ENCODE measurements around the gene TENT4A. TPM values are rescaled to one million over a fixed set of nuclear protein-coding genes. Genes with fewer than 3 reads are reported as not detected.

TENT4A gene
- total RNA-seq, 1 experiment from 2014 or later, result 32.3 TPM

- H3K9me3 Mint-ChIP-seq (ENCODE audit: unreplicated experiment), result no peaks in the 10 kb centered on the region
- H3K4me1 Mint-ChIP-seq (ENCODE audit: low read depth, unreplicated experiment), result no peaks in the 10 kb centered on the region
- ChIA-PET POLR2A (no interaction called here), CTCF (interaction anchor here (0.6 kb wide), 1 partner anchor 19 kb away, joined by 3 read pairs; no protein-coding TSS in a partner anchor)
- no peak overlapping the region for H3K4me3 ChIP-seq (ENCODE audit: low read depth, low read length)
- H3K36me3 ChIP-seq (ENCODE audit: control insufficient read depth, insufficient read depth, low read length), result no peaks in the 10 kb centered on the region
- intact Hi-C loops (cut with micrococcal nuclease; ENCODE audit: unreplicated experiment), result no loop called here
- no peak overlapping the region for H3K4me3 Mint-ChIP-seq (ENCODE audit: unreplicated experiment)
- no peaks in the 10 kb centered on the region for H3K36me3 Mint-ChIP-seq (ENCODE audit: insufficient read depth, unreplicated experiment)
- H3K27ac Mint-ChIP-seq (ENCODE audit: unreplicated experiment), result no peak overlapping the region
- no peaks in the 10 kb centered on the region for H3K9me3 ChIP-seq
- DNase-seq, result no peak
- no peaks in the 10 kb centered on the region for H3K4me1 ChIP-seq
- no TSS peak for BruUV-seq (replicated peaks)
- no peak for TF ChIP-seq CTCF (IDR thresholded peaks at IDR 0.05; ENCODE audit: insufficient read depth in 1 of 2, low read depth in 1 of 2, low read length in 1 of 2, severe bottlenecking in 1 of 2, unreplicated experiment in 1 of 2)
- H3K27me3 Mint-ChIP-seq (ENCODE audit: insufficient read depth, unreplicated experiment), result no peaks in the 10 kb centered on the region
- H3K27me3 ChIP-seq (replicated peaks; ENCODE audit: control insufficient read depth, insufficient read depth, low read length), result no peaks in the 10 kb centered on the region
These were observed 70.6 kb downstream of the TENT4A start for GRCh38 chr5:6783787-6784186.

DNA sequence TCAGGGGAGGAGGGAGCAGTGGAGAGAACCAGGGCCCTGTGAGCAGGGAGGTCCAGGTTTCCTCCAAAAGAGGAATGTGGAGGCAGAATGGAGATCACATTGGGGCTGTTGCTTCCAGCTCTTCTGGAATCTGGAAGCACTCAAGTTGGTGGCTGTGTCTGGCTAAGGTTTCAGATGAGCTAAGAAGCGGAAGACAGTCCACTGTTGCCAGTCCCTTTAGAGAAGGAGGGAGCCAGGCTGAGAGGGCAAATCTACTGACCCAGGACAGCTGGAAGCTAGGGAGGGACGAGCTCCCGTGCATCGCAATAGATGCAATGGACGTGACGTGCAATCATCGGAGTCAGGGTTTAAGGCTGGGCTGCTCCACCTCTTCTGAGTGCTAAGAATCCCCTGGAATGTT, 71.2 kb downstream of the TENT4A start:
- no peak for DNase-seq
- POLR2A ChIA-PET, result no interaction called here

DNA sequence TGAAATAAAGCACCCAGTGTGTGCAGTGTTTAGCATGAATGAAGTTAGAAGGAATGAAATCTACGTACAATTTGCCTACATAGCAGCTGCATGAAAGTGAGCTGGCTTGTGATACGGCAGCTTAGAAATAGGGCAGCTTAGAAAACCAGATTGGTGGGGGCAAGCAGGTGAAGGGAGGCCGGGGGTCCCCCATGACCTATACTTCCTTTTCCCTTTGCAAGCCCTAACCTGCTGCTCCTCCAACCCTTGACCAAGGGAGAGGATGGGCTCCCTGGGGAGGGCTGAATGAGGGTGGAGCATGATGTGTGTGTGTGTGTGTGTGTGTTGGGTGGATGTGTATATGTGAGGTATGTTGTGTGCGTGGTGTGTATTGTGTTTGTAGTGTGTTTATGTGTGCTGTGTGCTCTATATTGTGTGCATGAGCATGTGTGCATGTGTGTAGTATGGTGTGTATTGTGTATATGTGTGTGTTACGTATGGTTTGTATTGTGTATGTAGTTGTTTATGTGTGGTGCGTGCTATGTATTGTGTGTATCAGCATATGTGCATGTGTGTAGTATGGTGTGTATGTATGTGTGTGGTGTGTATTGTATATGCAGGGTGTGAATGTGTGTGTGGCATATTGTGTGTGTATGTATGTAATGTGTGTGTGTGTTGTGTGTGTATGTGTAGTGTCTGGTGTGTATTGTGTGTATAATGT, 72.1 kb downstream of the TENT4A start:
- no peaks in the 10 kb centered on the region for H3K9me3 Mint-ChIP-seq (ENCODE audit: unreplicated experiment)
- Histone ChIP-seq H3K4me1 (no peaks in the 10 kb centered on the region), H3K36me3 (ENCODE audit: control insufficient read depth, insufficient read depth, low read length) (no peaks in the 10 kb centered on the region), H3K27me3 (replicated peaks; ENCODE audit: control insufficient read depth, insufficient read depth, low read length) (no peaks in the 10 kb centered on the region), H3K9me3 (no peaks in the 10 kb centered on the region), H3K4me3 (ENCODE audit: low read depth, low read length) (no peak overlapping the region)
- no peak for DNase-seq
- H3K4me3 Mint-ChIP-seq (ENCODE audit: unreplicated experiment), result no peak overlapping the region
- no peak for TF ChIP-seq CTCF (IDR thresholded peaks at IDR 0.05; ENCODE audit: insufficient read depth in 1 of 2, low read depth in 1 of 2, low read length in 1 of 2, severe bottlenecking in 1 of 2, unreplicated experiment in 1 of 2)
- POLR2A ChIA-PET, result no interaction called here
- no TSS peak for BruUV-seq (replicated peaks)
- intact Hi-C loops (cut with micrococcal nuclease; ENCODE audit: unreplicated experiment), result no loop called here
- H3K27ac Mint-ChIP-seq (ENCODE audit: unreplicated experiment), result no peak overlapping the region
- no peaks in the 10 kb centered on the region for H3K4me1 Mint-ChIP-seq (ENCODE audit: low read depth, unreplicated experiment)
- H3K27me3 Mint-ChIP-seq (ENCODE audit: insufficient read depth, unreplicated experiment), result peaks cover 4% of the 10 kb centered on the region
- CTCF ChIA-PET, result no interaction called here
- no peaks in the 10 kb centered on the region for H3K36me3 Mint-ChIP-seq (ENCODE audit: insufficient read depth, unreplicated experiment)

More for the DNA sequence above, 71.2 kb downstream of the TENT4A start:
- Histone ChIP-seq H3K4me1 (no peaks in the 10 kb centered on the region), H3K4me3 (ENCODE audit: low read depth, low read length) (no peak overlapping the region), H3K9me3 (no peaks in the 10 kb centered on the region), H3K36me3 (ENCODE audit: control insufficient read depth, insufficient read depth, low read length) (no peaks in the 10 kb centered on the region), H3K27me3 (replicated peaks; ENCODE audit: control insufficient read depth, insufficient read depth, low read length) (no peaks in the 10 kb centered on the region)
- CTCF ChIA-PET, result no interaction called here
- Mint-ChIP-seq H3K27me3 (ENCODE audit: insufficient read depth, unreplicated experiment) (no peaks in the 10 kb centered on the region), H3K36me3 (ENCODE audit: insufficient read depth, unreplicated experiment) (no peaks in the 10 kb centered on the region), H3K4me1 (ENCODE audit: low read depth, unreplicated experiment) (no peaks in the 10 kb centered on the region), H3K27ac (ENCODE audit: unreplicated experiment) (no peak overlapping the region), H3K9me3 (ENCODE audit: unreplicated experiment) (no peaks in the 10 kb centered on the region), H3K4me3 (ENCODE audit: unreplicated experiment) (no peak overlapping the region)
- intact Hi-C loops (cut with micrococcal nuclease; ENCODE audit: unreplicated experiment), result no loop called here
- no TSS peak for BruUV-seq (replicated peaks)
- no peak for TF ChIP-seq CTCF (IDR thresholded peaks at IDR 0.05; ENCODE audit: insufficient read depth in 1 of 2, low read depth in 1 of 2, low read length in 1 of 2, severe bottlenecking in 1 of 2, unreplicated experiment in 1 of 2)

All from Caco-2 (cell line).